Body of pancreas (tissue), 4 donors: Measurements from ENCODE around the gene CARD14. TPM values are rescaled to one million over a fixed set of nuclear protein-coding genes. Genes with fewer than 3 reads are reported as not detected.

Experiments
- ATAC-seq: fragments of 150-250 bp; one replicate; pipeline ENCODE4 v1.9.1; 2016
- DNase-seq, 4 donors: peaks; one replicate each; pipeline ENCODE4 v3.0.0-alpha.2; 2019
- H3K27ac ChIP-seq, 4 donors: fragments of 200-600 bp; sonication (generic); 1 replicate in 3 of 4; 2 replicates in 1 of 4; pipeline versions ENCODE4 v1.5.1 to v1.6.1; 2016 to 2019; ENCODE audit warnings: mild to moderate bottlenecking in 1 of 4, mixed read lengths in 1 of 4, moderate library complexity in 1 of 4
- H3K27me3 ChIP-seq, 2 donors: fragments of 200-600 bp; sonication (generic); one replicate each; pipeline ENCODE4 v1.6.0; 2016; ENCODE audit warnings: mild to moderate bottlenecking in 1 of 2
- H3K36me3 ChIP-seq, 2 donors: fragments of 200-600 bp; sonication (generic); replicated peaks in 1 of 2; 2 replicates each; pipeline ENCODE4 v1.5.1; 2016; ENCODE audit warnings: low read depth in 2 of 2; ENCODE audit not compliant: insufficient read depth in 1 of 2
- H3K4me1 ChIP-seq: fragments of 200-600 bp; sonication (generic); one replicate; pipeline ENCODE4 v1.6.0; 2016
- H3K4me3 ChIP-seq, 2 donors: fragments of 200-600 bp; sonication (generic); 1 replicate in 1 of 2; 2 replicates in 1 of 2; pipeline ENCODE4 v1.5.1; 2016 to 2019
- H3K9me3 ChIP-seq, 3 donors: fragments of 200-600 bp; sonication (generic); 1 replicate in 2 of 3; 2 replicates in 1 of 3; pipeline ENCODE4 v1.5.1; 2016
- POLR2A ChIP-seq, 3 donors: fragments of 450-650 bp; IDR thresholded peaks; one replicate each; pipeline ENCODE4 v1.6.1; 2016; ENCODE audit warnings: antibody characterized with exemption in 3 of 3, mild to moderate bottlenecking in 2 of 3
- WGBS, 2 donors: methylation state at CpG; one replicate each; pipeline ENCODE4 v1.1.5; 2017; 5-methylcytosine and 5-hydroxymethylcytosine counted together
- intact Hi-C: fragments of 100-400 bp; cut with DNase I; formaldehyde crosslinking; loops from one replicate; pipeline ENCODE4 v1.15.1; 2023
- total RNA-seq, 2 donors: library from RNA; depleted of rRNA; stranded (reverse); fragments of >200 nt; gene quantifications; one replicate each; pipeline ENCODE4 v1.1.0, GENCODE V29; 2016
- TF ChIP-seq, protein P1 (sequence below), 7 experiments: fragments of 450-650 bp in 4 of 7; fragments of 200-600 bp in 3 of 7; sonication (generic) in 3 of 7; IDR thresholded peaks; one replicate each; pipeline ENCODE4 v1.5.1; 2016 to 2019; ENCODE audit warnings: antibody characterized with exemption in 7 of 7

CARD14 gene
- total RNA-seq, 2 donors from 2014 or later, result not detected

DNA sequence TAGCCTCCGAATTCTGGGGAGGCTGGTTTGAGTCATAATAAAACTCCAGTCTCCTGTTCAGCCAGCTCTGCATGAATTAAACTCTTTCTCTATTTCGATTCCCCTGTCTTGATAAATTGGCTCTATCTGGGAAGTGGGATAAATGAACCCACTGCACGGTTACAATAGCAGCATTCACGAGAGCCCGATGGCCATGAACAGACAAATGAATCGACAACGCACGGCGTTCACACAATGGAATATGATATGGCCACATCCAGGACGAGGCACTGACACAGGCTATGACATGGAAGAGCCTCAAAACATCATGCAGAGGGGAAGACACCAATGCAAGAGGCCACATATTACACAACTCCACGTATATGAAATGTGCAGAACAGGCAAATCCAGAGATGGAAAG is 5.6 kb upstream of the CARD14 start:
- no peak for DNase-seq
- no peak overlapping the region for H3K27ac ChIP-seq
- no peaks in the 10 kb centered on the region for H3K9me3 ChIP-seq
- intact Hi-C loops, result no loop called here
- no peak overlapping the region for H3K4me3 ChIP-seq
- H3K36me3 ChIP-seq, result no peaks in the 10 kb centered on the region
- 37 to 46% methylated on average over 11 of the region's 11 CpGs for WGBS, 2 donors
- ATAC-seq, result no peak
- H3K4me1 ChIP-seq, result no peaks in the 10 kb centered on the region
- no peaks in the 10 kb centered on the region for H3K27me3 ChIP-seq
- TF ChIP-seq, protein P1, sequence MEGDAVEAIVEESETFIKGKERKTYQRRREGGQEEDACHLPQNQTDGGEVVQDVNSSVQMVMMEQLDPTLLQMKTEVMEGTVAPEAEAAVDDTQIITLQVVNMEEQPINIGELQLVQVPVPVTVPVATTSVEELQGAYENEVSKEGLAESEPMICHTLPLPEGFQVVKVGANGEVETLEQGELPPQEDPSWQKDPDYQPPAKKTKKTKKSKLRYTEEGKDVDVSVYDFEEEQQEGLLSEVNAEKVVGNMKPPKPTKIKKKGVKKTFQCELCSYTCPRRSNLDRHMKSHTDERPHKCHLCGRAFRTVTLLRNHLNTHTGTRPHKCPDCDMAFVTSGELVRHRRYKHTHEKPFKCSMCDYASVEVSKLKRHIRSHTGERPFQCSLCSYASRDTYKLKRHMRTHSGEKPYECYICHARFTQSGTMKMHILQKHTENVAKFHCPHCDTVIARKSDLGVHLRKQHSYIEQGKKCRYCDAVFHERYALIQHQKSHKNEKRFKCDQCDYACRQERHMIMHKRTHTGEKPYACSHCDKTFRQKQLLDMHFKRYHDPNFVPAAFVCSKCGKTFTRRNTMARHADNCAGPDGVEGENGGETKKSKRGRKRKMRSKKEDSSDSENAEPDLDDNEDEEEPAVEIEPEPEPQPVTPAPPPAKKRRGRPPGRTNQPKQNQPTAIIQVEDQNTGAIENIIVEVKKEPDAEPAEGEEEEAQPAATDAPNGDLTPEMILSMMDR (IDR thresholded peaks at IDR 0.05), result no peak
- no peak for TF ChIP-seq POLR2A (IDR thresholded peaks at IDR 0.05)

DNA sequence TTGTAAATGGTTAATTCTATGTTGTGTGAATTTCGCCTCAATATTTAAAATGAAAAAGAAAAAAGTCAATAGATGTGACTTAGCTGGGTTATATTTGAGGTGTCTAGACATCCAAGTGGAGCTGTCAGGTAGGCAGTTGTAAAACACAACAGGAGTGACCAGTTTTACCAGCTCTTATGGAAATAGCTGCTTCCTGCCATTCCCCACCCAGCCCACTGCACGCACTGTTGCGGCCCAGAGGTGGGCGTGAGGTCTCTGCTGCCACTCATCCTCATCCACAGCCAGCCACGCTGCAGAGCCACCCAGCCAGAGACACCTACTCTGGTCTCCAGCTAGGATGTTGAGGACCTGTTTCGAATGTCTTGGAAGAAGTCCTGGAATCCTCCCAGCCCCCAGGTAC is 3.4 kb upstream of the CARD14 start:
- Histone ChIP-seq H3K4me1 (peaks cover 4% of the 10 kb centered on the region), H3K27me3 (no peaks in the 10 kb centered on the region), H3K36me3 (no peaks in the 10 kb centered on the region), H3K9me3 (no peaks in the 10 kb centered on the region), H3K4me3 (no peak overlapping the region), H3K27ac (no peak overlapping the region)
- intact Hi-C loops, result no loop called here
- 60 to 85% methylated on average over 6 of the region's 6 CpGs for WGBS, 2 donors
- TF ChIP-seq, protein P1 (IDR thresholded peaks at IDR 0.05), result no peak
- TF ChIP-seq POLR2A (IDR thresholded peaks at IDR 0.05), result no peak
- ATAC-seq (no peak), DNase-seq (no peak)

DNA sequence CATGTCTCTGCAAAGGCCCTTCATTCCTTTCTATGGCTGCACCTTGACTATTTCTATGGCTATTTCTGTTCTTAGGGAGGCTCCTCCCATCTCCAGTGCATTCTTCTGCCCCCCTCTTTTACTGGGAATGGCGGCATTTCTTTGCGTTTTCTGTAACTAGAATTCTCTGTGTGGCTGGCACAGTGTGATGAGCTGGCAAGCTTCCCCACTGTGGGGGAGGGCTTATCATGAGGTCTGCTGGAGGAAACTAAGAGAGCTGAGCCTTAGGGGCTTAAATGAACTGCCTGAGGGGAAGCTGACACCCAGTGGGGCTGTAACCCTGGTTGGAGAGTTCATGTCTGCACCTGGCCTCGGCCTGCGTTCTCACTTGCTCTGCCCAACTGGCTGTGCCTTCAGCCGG is 1.5 kb upstream of the CARD14 start:
- Histone ChIP-seq H3K27me3 (no peaks in the 10 kb centered on the region), H3K27ac (no peak overlapping the region), H3K9me3 (no peaks in the 10 kb centered on the region), H3K4me3 (no peak overlapping the region), H3K36me3 (no peaks in the 10 kb centered on the region), H3K4me1 (peaks cover 4% of the 10 kb centered on the region)
- WGBS, 2 donors, result 51 to 75% methylated on average over 5 of the region's 5 CpGs
- DNase-seq, result no peak
- no peak for TF ChIP-seq POLR2A (IDR thresholded peaks at IDR 0.05)
- TF ChIP-seq, protein P1 (IDR thresholded peaks at IDR 0.05), result no peak
- no peak for ATAC-seq
- intact Hi-C loops, result no loop called here

DNA sequence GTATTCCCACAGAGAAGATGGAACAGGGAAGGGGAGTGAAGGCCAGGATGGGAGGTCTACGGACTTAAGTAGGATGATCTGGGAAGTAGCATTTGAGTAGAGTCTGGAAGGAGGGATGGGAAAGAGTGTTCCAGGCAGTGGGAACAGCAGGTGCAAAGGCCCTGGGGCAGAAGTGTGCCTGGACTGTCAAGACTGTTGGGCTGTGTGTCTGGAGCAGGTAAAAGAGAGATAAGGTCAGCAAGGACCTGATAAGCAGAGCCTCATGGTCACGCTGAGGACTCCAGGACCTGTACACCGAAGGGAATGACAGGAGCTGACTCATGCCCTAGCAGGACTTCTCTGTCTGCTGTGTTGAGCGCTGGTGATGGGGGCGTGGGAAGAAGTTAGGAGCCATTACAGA is 723 bp upstream of the CARD14 start:
- no peaks in the 10 kb centered on the region for H3K27me3 ChIP-seq
- H3K4me1 ChIP-seq, result peaks cover 4% of the 10 kb centered on the region
- H3K4me3 ChIP-seq, result no peak overlapping the region
- no peaks in the 10 kb centered on the region for H3K9me3 ChIP-seq
- no peak overlapping the region for H3K27ac ChIP-seq
- no peak for TF ChIP-seq POLR2A (IDR thresholded peaks at IDR 0.05)
- TF ChIP-seq, protein P1 (IDR thresholded peaks at IDR 0.05), result no peak
- H3K36me3 ChIP-seq, result no peaks in the 10 kb centered on the region
- DNase-seq (no peak), ATAC-seq (no peak)
- WGBS, 2 donors, result 70 to 71% methylated on average over 5 of the region's 5 CpGs
- intact Hi-C loops, result no loop called here

DNA sequence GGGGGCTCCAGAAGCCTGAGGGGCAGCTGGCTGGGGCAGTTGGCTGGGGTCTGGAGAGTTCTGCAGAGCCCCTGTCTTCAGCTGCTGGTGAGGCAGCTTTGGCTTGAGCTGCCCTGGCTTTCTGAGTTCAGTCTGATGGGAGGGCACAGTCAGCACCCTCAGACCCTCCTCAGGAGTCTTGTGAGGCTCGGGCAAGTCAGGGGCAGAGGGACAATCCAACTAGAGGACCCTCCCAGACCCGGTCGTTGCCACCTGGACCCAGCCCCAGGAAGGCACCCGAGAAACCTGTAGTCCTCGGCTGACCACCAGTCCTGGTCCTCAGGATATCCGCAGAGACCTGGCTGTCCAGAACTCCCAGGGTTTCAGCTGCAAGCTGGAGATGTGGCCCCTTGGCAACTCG is 1.9 kb downstream of the CARD14 start:
- ATAC-seq (no peak), DNase-seq (no peak)
- H3K4me1 ChIP-seq, result peaks cover 4% of the 10 kb centered on the region
- no peaks in the 10 kb centered on the region for H3K9me3 ChIP-seq
- TF ChIP-seq POLR2A (IDR thresholded peaks at IDR 0.05), result no peak
- TF ChIP-seq, protein P1 (IDR thresholded peaks at IDR 0.05), result no peak
- H3K27ac ChIP-seq, result no peak overlapping the region
- 57 to 69% methylated on average over 1 to 7 of the region's 7 CpGs for WGBS, 2 donors
- no peaks in the 10 kb centered on the region for H3K36me3 ChIP-seq
- H3K4me3 ChIP-seq, result no peak overlapping the region
- intact Hi-C loops, result no loop called here
- H3K27me3 ChIP-seq, result no peaks in the 10 kb centered on the region
